Measurements from ENCODE around the gene NODAL.

DNA sequence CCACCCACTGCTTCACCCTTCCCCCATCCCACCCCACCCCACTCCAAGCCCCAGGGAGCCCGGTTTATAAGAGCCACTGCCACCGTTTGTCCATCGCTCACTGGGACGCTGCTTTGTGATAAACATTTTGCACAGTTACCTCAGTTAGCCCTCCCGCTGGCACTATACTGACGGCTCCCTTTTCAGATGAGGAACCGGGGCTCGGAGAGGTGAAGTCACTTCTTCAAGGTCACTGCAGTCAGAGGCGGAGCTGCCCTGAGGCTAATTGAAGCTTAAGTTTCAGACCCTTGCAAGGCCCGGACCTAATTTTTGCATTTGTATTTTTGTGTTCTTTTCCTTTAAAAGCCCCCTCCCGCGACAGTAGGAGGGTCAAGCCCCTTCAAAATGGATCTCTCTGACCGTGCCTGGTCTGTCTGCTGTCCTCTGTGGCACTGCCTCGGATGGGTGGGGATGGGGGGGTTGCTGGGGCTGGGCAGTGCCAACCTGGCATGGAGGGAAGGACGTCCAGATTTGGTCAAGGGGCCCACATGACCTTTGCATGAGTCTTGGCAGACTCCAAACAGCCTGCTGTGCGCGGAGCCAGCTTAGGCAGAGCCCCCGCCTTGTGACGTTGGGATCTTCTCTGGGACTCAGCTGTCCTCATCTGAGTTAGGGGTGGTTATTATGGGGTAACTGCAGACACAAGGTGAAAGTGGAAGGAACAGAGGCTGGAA is 17.7 kb upstream of the NODAL start:
- TF ChIP-seq POLR2A (IDR thresholded peaks at IDR 0.05; ENCODE audit: low read length): no peak
- TF ChIP-seq MAZ (IDR thresholded peaks at IDR 0.05; ENCODE audit: borderline replicate concordance, low read depth, low read length): no peak
- TF ChIP-seq, protein P1, sequence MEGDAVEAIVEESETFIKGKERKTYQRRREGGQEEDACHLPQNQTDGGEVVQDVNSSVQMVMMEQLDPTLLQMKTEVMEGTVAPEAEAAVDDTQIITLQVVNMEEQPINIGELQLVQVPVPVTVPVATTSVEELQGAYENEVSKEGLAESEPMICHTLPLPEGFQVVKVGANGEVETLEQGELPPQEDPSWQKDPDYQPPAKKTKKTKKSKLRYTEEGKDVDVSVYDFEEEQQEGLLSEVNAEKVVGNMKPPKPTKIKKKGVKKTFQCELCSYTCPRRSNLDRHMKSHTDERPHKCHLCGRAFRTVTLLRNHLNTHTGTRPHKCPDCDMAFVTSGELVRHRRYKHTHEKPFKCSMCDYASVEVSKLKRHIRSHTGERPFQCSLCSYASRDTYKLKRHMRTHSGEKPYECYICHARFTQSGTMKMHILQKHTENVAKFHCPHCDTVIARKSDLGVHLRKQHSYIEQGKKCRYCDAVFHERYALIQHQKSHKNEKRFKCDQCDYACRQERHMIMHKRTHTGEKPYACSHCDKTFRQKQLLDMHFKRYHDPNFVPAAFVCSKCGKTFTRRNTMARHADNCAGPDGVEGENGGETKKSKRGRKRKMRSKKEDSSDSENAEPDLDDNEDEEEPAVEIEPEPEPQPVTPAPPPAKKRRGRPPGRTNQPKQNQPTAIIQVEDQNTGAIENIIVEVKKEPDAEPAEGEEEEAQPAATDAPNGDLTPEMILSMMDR (IDR thresholded peaks at IDR 0.05): no peak
- TF ChIP-seq, protein P2, sequence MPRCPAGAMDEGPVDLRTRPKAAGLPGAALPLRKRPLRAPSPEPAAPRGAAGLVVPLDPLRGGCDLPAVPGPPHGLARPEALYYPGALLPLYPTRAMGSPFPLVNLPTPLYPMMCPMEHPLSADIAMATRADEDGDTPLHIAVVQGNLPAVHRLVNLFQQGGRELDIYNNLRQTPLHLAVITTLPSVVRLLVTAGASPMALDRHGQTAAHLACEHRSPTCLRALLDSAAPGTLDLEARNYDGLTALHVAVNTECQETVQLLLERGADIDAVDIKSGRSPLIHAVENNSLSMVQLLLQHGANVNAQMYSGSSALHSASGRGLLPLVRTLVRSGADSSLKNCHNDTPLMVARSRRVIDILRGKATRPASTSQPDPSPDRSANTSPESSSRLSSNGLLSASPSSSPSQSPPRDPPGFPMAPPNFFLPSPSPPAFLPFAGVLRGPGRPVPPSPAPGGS (IDR thresholded peaks at IDR 0.05): no peak
- TF ChIP-seq JUN (IDR thresholded peaks at IDR 0.05): no peak
- no peak for TF ChIP-seq HDAC2 (IDR thresholded peaks at IDR 0.05)
- no peak for TF ChIP-seq NR3C1 (IDR thresholded peaks at IDR 0.05)
- no peak for TF ChIP-seq CEBPB (IDR thresholded peaks at IDR 0.05)
- TF ChIP-seq KDM5A (IDR thresholded peaks at IDR 0.05): no peak
- no peak for TF ChIP-seq HOXA7 (CRISPR knock-in tag; IDR thresholded peaks at IDR 0.05)
- TF ChIP-seq, protein P3, sequence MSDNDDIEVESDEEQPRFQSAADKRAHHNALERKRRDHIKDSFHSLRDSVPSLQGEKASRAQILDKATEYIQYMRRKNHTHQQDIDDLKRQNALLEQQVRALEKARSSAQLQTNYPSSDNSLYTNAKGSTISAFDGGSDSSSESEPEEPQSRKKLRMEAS (IDR thresholded peaks at IDR 0.05): no peak
- TF ChIP-seq PHF8 (IDR thresholded peaks at IDR 0.05; ENCODE audit: borderline replicate concordance, low read depth): no peak

Data from A549 (cell line).